Smooth muscle cell (in vitro differentiated cells): ENCODE measurements around the gene SLC35F4. TPM values are rescaled to one million over a fixed set of nuclear protein-coding genes. Genes with fewer than 3 reads are reported as not detected.

Experiments
- DNase-seq: peaks from one replicate; lab custom pipeline; 2025; ENCODE audit not compliant: unreplicated experiment; lab: John Stamatoyannopoulos, UW
- H2AFZ ChIP-seq: fragments of 200-600 bp; sonication (generic); 2 replicates; pipeline ENCODE4 v1.6.0; 2016; ENCODE audit warnings: antibody characterized with exemption, low read depth, mild to moderate bottlenecking
- H3F3A ChIP-seq: fragments of 200-600 bp; sonication (generic); 2 replicates; pipeline ENCODE4 v1.6.0; 2017; ENCODE audit warnings: antibody characterized with exemption, low read depth
- H3K27ac ChIP-seq: fragments of 200-600 bp; sonication (generic); 2 replicates; pipeline ENCODE4 v1.5.1; 2016; ENCODE audit warnings: low read depth, mild to moderate bottlenecking
- H3K27me3 ChIP-seq: fragments of 200-600 bp; sonication (generic); 2 replicates; pipeline ENCODE4 v1.6.1; 2016; ENCODE audit warnings: low read depth, mild to moderate bottlenecking
- H3K36me3 ChIP-seq: fragments of 200-600 bp; sonication (generic); 2 replicates; pipeline ENCODE4 v1.5.1; 2016; ENCODE audit warnings: low read depth
- H3K4me1 ChIP-seq: fragments of 200-600 bp; sonication (generic); 2 replicates; pipeline ENCODE4 v1.5.1; 2016; ENCODE audit warnings: low read depth
- H3K4me2 ChIP-seq: fragments of 200-600 bp; sonication (generic); 2 replicates; pipeline ENCODE4 v1.6.0; 2016; ENCODE audit warnings: mild to moderate bottlenecking
- H3K4me3 ChIP-seq: fragments of 200-600 bp; sonication (generic); 2 replicates; pipeline ENCODE4 v1.5.1; 2016; ENCODE audit warnings: mild to moderate bottlenecking
- H3K79me2 ChIP-seq: fragments of 200-600 bp; sonication (generic); 2 replicates; pipeline ENCODE4 v1.6.0; 2016; ENCODE audit warnings: low read depth, mild to moderate bottlenecking
- H3K9ac ChIP-seq: fragments of 200-600 bp; sonication (generic); 2 replicates; pipeline ENCODE4 v1.6.0; 2016; ENCODE audit warnings: low read depth
- H3K9me3 ChIP-seq: fragments of 200-600 bp; sonication (generic); replicated peaks from 2 replicates; pipeline ENCODE4 v1.5.1; 2016; ENCODE audit warnings: low read depth
- H4K20me1 ChIP-seq: fragments of 200-600 bp; sonication (generic); 2 replicates; pipeline ENCODE4 v1.6.0; 2016; ENCODE audit warnings: low read depth
- CTCF ChIP-seq: fragments of 200-600 bp; sonication (generic); IDR thresholded peaks from 2 replicates; pipeline ENCODE4 v1.5.1; 2017; ENCODE audit warnings: borderline replicate concordance, mild to moderate bottlenecking, antibody characterized with exemption; ENCODE audit not compliant: insufficient read depth, poor library complexity, severe bottlenecking
- WGBS: methylation state at CpG from one replicate; pipeline ENCODE4 v1.1.7; 2016; ENCODE audit warnings: low lambda C conversion rate; 5-methylcytosine and 5-hydroxymethylcytosine counted together
- polyA plus RNA-seq: library from polyadenylated mRNA; unstranded; fragments of >200 nt; fragmentation: Nextera tagmentation; extraction: Ambion mirVana; gene quantifications from 2 replicates; pipeline ENCODE4 v1.2.1, GENCODE V29; 2016
- total RNA-seq: library from RNA; depleted of rRNA; stranded (reverse); fragments of >200 nt; gene quantifications from 2 replicates; pipeline ENCODE4 v1.2.3, GENCODE V29; 2014

Gene SLC35F4
- total and polyA plus RNA-seq, 2 experiments from 2014 or later = not detected

- H3K36me3 ChIP-seq = no peaks in the 10 kb centered on the region
- H3K9ac ChIP-seq = no peak overlapping the region
- 48% methylated on average over 2 of the region's 2 CpGs for WGBS
- no peak overlapping the region for H2AFZ ChIP-seq
- no peaks in the 10 kb centered on the region for H3K27me3 ChIP-seq
- H3K27ac ChIP-seq = no peak overlapping the region
- H3F3A ChIP-seq = no peaks in the 10 kb centered on the region
- no peak overlapping the region for H3K4me3 ChIP-seq
- H3K79me2 ChIP-seq = no peaks in the 10 kb centered on the region
- no peaks in the 10 kb centered on the region for H4K20me1 ChIP-seq
- peaks cover 13% of the 10 kb centered on the region for H3K4me1 ChIP-seq
- DNase-seq = no peak
- no peak overlapping the region for H3K4me2 ChIP-seq
- H3K9me3 ChIP-seq = no peaks in the 10 kb centered on the region
- TF ChIP-seq CTCF = no peak
Observed at GRCh38 chr14:57811998-57812546, 53.8 kb downstream of the SLC35F4 start.

DNA sequence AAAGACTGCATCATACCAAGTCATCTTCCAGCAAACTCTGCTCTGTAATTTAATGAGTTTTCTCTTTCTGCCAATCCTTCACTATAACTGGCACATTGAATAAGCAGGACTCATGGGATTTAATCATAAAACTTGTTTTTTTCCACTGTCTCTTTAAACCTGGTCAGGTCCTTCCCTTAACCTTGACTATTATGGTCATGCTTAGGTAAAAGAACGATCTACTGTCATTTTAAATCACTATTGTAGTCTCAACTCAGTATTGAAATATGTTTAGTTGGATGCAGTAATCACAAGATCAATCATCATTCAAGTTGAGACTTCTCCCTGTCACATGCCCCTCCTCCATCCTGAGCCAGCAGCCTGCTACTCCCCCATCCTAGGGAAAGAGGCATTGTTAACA, 56.1 kb downstream of the SLC35F4 start:
- H3K27ac ChIP-seq = no peak overlapping the region

GRCh38 chr14:57797160-57797559, 68.7 kb downstream of the SLC35F4 start:
- no peak for TF ChIP-seq CTCF
- no peaks in the 10 kb centered on the region for H3F3A ChIP-seq
- DNase-seq = no peak
- H3K27me3 ChIP-seq = no peaks in the 10 kb centered on the region
- WGBS = 70% methylated on average over 2 of the region's 2 CpGs
- H2AFZ ChIP-seq = no peak overlapping the region
- no peaks in the 10 kb centered on the region for H3K36me3 ChIP-seq
- no peaks in the 10 kb centered on the region for H4K20me1 ChIP-seq
- no peak overlapping the region for H3K4me2 ChIP-seq
- H3K9me3 ChIP-seq = no peaks in the 10 kb centered on the region
- H3K79me2 ChIP-seq = no peaks in the 10 kb centered on the region
- H3K9ac ChIP-seq = no peak overlapping the region
- no peak overlapping the region for H3K27ac ChIP-seq
- H3K4me1 ChIP-seq = no peaks in the 10 kb centered on the region
- no peak overlapping the region for H3K4me3 ChIP-seq

More for the DNA sequence above, 56.1 kb downstream of the SLC35F4 start:
- H4K20me1 ChIP-seq = no peaks in the 10 kb centered on the region
- H3K9ac ChIP-seq = no peak overlapping the region
- no peak for TF ChIP-seq CTCF
- no peak overlapping the region for H3K4me2 ChIP-seq
- no peaks in the 10 kb centered on the region for H3K27me3 ChIP-seq
- no peaks in the 10 kb centered on the region for H3K4me1 ChIP-seq
- H3K9me3 ChIP-seq = no peaks in the 10 kb centered on the region
- no peak overlapping the region for H3K4me3 ChIP-seq
- 88% methylated on average over 1 of the region's 1 CpG for WGBS
- no peak for DNase-seq
- no peaks in the 10 kb centered on the region for H3F3A ChIP-seq
- H3K79me2 ChIP-seq = no peaks in the 10 kb centered on the region
- no peak overlapping the region for H2AFZ ChIP-seq
- H3K36me3 ChIP-seq = no peaks in the 10 kb centered on the region

- H3K27ac ChIP-seq = no peak overlapping the region
- no peak overlapping the region for H2AFZ ChIP-seq
- no peak for DNase-seq
- TF ChIP-seq CTCF = no peak
- H4K20me1 ChIP-seq = no peaks in the 10 kb centered on the region
- no peaks in the 10 kb centered on the region for H3K4me1 ChIP-seq
- no peaks in the 10 kb centered on the region for H3K27me3 ChIP-seq
- no peak overlapping the region for H3K9ac ChIP-seq
- no peak overlapping the region for H3K4me3 ChIP-seq
- no peaks in the 10 kb centered on the region for H3K36me3 ChIP-seq
- H3F3A ChIP-seq = no peaks in the 10 kb centered on the region
- no peak overlapping the region for H3K4me2 ChIP-seq
- H3K9me3 ChIP-seq = no peaks in the 10 kb centered on the region
- H3K79me2 ChIP-seq = no peaks in the 10 kb centered on the region
Observed at GRCh38 chr14:57796556-57796955, 69.3 kb downstream of the SLC35F4 start.
